ENCODE measurements around the gene RNF152. TPM values are rescaled to one million over a fixed set of nuclear protein-coding genes. Genes with fewer than 3 reads are reported as not detected.

The RNF152 gene
- total RNA-seq, 2 donors from 2014 or later: 0.11 TPM; not detected in 1

DNA sequence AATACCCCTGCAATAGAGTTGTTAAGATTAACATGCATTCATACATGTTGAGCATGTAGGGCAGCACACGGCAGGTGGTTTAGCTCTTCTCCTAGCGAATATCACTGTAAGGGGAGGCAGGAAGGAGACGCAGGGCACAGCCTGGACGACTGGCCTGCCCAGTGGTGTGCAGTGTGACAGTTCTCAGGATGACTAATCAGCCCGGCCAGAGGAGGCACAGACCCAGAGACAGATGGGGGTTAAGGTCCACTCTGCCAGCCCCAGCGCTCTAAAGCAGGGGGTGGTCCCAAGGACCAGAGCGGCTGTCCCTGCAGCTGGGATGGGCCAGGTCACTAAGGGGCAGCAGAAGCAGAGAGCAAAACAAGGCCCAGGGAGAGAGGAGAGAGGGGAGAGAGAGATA is 63.7 kb downstream of the RNF152 start:
- Mint-ChIP-seq H3K4me3 (no peak overlapping the region), H3K36me3 (ENCODE audit: low read depth) (no peaks in the 10 kb centered on the region), H3K27ac (no peak overlapping the region), H3K9me3 (no peaks in the 10 kb centered on the region), H3K4me1 (peaks cover 15% of the 10 kb centered on the region), H3K27me3 (no peaks in the 10 kb centered on the region)
- no peak for ATAC-seq (replicated peaks)

DNA sequence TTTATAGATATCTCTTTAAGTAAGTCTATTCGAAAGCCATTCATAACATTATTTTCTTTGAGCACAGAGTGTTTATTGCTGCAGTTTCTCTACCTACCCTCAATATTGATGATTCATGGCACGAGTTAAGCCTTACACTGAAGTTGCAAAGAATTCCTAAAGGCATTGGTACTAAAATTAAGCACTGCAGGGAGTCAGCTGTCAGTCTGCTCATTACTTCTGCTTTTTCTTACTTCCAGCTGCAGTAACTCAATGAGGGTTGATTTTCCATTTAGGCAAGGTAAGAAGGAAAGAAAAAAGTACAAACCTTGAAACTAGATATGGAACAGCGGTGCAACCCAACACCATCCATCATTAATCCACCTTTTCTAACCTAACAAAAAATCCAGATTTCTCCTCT is 65.2 kb downstream of the RNF152 start:
- no peaks in the 10 kb centered on the region for H3K4me1 Mint-ChIP-seq
- no peaks in the 10 kb centered on the region for H3K27me3 Mint-ChIP-seq
- no peak for ATAC-seq (replicated peaks)
- no peak overlapping the region for H3K4me3 Mint-ChIP-seq
- no peak overlapping the region for H3K27ac Mint-ChIP-seq
- H3K9me3 Mint-ChIP-seq: no peaks in the 10 kb centered on the region
- H3K36me3 Mint-ChIP-seq (ENCODE audit: low read depth): no peaks in the 10 kb centered on the region

DNA sequence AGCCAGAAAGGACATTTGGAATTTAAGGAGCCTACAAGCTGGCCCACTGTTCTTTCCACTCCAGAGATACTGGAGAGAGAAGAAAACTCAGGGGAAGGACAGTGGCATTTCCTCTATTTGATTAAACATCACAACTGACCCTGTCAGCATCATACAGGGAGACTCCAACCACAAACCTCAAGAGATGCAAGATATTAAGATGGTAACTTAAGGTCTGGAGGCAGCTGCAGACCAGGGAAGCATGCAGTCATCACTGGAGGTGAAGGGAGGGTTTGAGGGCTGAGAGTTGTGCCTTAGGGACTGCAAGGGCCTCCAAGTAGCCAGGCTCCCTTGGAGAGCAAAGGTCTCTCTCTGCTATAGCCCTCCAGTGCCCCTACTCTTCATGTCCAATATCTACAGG is 67.4 kb downstream of the RNF152 start:
- no peak overlapping the region for H3K27ac Mint-ChIP-seq
- no peaks in the 10 kb centered on the region for H3K36me3 Mint-ChIP-seq (ENCODE audit: low read depth)
- ATAC-seq (replicated peaks): no peak
- H3K9me3 Mint-ChIP-seq: no peaks in the 10 kb centered on the region
- no peaks in the 10 kb centered on the region for H3K4me1 Mint-ChIP-seq
- no peaks in the 10 kb centered on the region for H3K27me3 Mint-ChIP-seq
- no peak overlapping the region for H3K4me3 Mint-ChIP-seq

DNA sequence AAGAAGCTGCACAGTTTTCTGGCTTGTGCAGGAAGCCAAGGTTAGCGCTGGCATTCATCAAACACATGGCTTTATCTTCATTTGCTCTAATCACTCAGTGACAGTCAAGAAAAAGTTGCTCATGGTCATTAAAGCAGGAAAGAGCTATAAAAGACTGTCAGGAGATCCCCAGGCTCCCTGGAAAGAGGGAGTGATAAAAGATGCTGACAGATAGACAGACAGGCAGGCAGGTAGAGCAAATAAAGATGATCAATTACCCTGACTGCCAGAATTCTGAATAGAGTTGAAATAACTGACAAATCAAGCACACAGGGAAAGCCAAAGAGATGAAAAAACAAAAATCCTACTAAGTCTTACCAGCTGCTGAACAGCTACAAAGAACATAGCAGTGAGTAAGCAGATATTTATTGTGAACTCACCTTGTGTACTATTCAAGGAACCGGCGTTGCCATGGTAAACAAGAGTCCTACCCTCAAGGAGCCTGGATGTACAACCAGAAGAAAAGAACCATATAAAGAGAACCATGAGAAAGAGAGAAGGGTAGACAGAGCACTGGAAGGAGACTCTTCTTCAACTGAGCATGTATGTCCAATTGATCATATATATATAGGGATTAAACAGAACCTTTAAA is 68.0 kb downstream of the RNF152 start:
- Mint-ChIP-seq H3K9me3 (no peaks in the 10 kb centered on the region), H3K27ac (no peak overlapping the region)
- ATAC-seq (replicated peaks): no peak

DNA sequence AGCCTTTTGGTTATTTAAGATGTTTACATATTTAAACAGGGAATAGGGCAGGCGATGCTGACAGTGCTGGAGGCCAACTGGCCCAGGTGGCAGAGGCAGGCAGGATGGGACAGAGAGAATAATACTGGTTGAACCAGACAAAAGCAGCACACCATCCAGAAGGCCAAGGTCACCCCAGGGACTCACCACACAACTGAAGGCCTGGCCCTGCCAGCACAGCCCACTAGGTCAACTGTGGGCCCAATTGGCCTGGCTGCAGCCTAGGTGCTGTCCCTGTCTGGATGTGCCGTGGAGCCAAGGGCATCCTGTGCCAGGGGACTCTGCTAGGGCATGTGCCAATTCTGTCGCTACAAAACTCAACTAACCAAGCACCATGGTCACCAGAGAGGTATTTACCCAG is 69.2 kb downstream of the RNF152 start:
- no peak for ATAC-seq (replicated peaks)
- H3K9me3 Mint-ChIP-seq: no peaks in the 10 kb centered on the region
- H3K4me1 Mint-ChIP-seq: no peaks in the 10 kb centered on the region
- H3K27me3 Mint-ChIP-seq: no peaks in the 10 kb centered on the region
- H3K36me3 Mint-ChIP-seq (ENCODE audit: low read depth): no peaks in the 10 kb centered on the region
- no peak overlapping the region for H3K4me3 Mint-ChIP-seq
- no peak overlapping the region for H3K27ac Mint-ChIP-seq

More for the DNA sequence above, 68.0 kb downstream of the RNF152 start:
- no peak overlapping the region for H3K4me3 Mint-ChIP-seq
- H3K27me3 Mint-ChIP-seq: no peaks in the 10 kb centered on the region
- H3K36me3 Mint-ChIP-seq (ENCODE audit: low read depth): no peaks in the 10 kb centered on the region
- H3K4me1 Mint-ChIP-seq: no peaks in the 10 kb centered on the region

DNA sequence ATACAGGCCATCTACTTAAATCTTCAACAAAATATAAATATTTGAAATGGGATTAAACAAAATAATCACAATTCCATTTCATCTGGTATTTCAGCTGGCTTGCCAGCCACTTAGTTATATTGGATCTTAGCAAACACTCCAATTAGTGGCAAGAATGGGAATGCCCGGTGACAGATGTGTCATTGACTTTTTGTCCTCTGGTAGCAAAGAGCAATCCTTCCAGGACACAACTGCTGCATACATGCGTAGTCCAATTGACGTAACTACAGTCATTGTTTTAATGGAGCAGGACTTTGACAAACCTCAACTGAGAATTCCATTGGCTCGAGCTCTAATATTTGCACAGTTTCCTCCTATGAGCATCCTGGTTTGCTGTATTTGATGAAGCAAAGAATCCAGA is 69.9 kb downstream of the RNF152 start:
- Mint-ChIP-seq H3K36me3 (ENCODE audit: low read depth) (no peaks in the 10 kb centered on the region), H3K9me3 (no peaks in the 10 kb centered on the region), H3K27ac (no peak overlapping the region), H3K4me3 (no peak overlapping the region), H3K27me3 (no peaks in the 10 kb centered on the region), H3K4me1 (no peaks in the 10 kb centered on the region)
- no peak for ATAC-seq (replicated peaks)

DNA sequence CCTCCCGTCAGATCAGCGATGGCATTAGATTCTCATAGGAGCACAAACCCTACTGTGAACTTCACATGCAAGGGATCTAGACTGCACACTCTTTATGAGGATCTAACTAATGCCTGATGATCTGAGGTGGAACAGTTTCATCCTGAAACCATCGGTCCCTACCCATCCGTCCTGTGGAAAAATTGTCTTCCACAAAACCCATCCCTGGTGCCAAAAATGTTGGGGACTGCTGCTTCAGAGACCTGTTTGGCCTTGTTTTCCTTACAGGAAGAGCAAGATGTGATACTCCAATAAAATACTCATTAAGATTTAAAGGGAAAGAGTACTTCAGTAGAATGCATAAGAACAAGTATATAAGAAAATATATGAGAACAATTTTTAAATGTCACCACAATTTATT is 71.1 kb downstream of the RNF152 start:
- no peaks in the 10 kb centered on the region for H3K36me3 Mint-ChIP-seq (ENCODE audit: low read depth)
- no peaks in the 10 kb centered on the region for H3K27me3 Mint-ChIP-seq
- no peak for ATAC-seq (replicated peaks)
- H3K4me1 Mint-ChIP-seq: no peaks in the 10 kb centered on the region
- H3K9me3 Mint-ChIP-seq: no peaks in the 10 kb centered on the region
- H3K27ac Mint-ChIP-seq: no peak overlapping the region
- H3K4me3 Mint-ChIP-seq: no peak overlapping the region

DNA sequence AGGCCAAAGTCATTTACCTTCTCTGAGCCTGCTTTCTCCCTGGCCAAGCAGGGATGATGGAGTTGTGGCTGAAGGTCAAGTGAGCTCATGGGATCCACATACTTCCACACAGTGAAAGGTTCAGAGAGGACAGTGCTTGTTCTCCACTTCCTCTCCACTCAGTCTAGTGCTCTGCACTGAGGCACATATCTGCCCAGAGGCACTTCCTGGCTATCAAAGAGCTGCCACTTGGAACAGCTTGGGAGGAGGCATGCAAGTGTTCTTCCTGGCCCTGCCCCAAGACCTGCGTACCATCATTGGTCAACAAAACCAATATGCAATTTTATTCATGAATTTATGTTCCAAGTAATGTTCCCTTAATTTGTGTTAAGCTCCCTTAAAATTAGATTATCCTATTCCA is 71.9 kb downstream of the RNF152 start:
- no peaks in the 10 kb centered on the region for H3K9me3 Mint-ChIP-seq
- H3K4me1 Mint-ChIP-seq: no peaks in the 10 kb centered on the region
- no peaks in the 10 kb centered on the region for H3K36me3 Mint-ChIP-seq (ENCODE audit: low read depth)
- ATAC-seq (replicated peaks): no peak
- H3K4me3 Mint-ChIP-seq: no peak overlapping the region
- H3K27ac Mint-ChIP-seq: no peak overlapping the region
- H3K27me3 Mint-ChIP-seq: no peaks in the 10 kb centered on the region

DNA sequence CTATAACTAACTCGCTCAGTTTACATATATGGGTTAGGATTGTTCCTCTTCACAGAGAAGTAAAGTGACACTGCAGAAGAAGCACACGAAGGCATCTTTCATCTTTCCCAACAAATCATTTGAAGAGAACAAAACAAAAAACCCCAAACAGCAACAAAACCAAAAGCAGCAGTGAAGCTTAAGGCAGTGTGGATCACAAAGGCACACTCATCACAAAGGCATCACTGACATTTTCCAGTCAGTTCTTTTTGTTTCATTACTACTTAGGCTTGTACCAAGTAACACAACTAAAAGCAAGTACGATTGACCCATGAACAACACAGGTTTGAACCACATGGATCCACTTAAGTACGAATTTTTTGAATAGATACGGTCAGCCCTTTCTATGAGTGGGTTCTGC is 75.7 kb downstream of the RNF152 start:
- Mint-ChIP-seq H3K4me1 (no peaks in the 10 kb centered on the region), H3K27ac (no peak overlapping the region), H3K9me3 (no peaks in the 10 kb centered on the region), H3K4me3 (no peak overlapping the region), H3K36me3 (ENCODE audit: low read depth) (no peaks in the 10 kb centered on the region), H3K27me3 (peaks cover 7% of the 10 kb centered on the region)
- no peak for ATAC-seq (replicated peaks)

DNA sequence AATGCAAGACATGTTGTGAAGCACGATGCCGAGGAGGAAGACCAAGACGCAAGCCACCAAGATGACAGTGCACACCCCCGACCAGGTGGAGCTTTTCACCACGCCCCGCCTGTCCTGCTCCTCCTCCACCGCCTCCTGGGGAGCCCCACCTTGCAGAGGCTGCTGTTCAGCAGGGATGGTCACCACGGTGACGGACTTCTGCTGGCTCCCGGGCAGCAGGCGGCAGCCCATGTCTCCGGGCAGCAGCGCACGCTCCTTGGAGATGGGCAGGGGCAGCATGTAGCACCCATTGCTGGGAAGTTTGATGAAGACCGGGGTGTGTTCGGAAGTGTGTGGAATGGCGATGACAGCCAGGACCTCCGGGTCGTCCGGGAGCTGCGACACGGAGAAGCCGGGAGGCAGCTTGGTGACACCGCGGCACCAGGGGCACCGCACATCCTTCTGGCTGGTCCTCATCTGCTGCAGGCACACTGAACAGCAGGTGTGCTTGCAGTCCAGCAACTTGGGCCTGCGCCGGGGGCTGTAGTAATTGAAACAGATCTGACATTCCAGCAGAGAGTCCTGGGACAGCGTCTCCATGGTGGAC is 76.8 kb downstream of the RNF152 start:
- ATAC-seq (replicated peaks): no peak
- no peaks in the 10 kb centered on the region for H3K4me1 Mint-ChIP-seq
- H3K27ac Mint-ChIP-seq: no peak overlapping the region
- no peaks in the 10 kb centered on the region for H3K9me3 Mint-ChIP-seq
- H3K36me3 Mint-ChIP-seq (ENCODE audit: low read depth): no peaks in the 10 kb centered on the region
- H3K4me3 Mint-ChIP-seq: no peak overlapping the region
- peaks cover 7% of the 10 kb centered on the region for H3K27me3 Mint-ChIP-seq

DNA sequence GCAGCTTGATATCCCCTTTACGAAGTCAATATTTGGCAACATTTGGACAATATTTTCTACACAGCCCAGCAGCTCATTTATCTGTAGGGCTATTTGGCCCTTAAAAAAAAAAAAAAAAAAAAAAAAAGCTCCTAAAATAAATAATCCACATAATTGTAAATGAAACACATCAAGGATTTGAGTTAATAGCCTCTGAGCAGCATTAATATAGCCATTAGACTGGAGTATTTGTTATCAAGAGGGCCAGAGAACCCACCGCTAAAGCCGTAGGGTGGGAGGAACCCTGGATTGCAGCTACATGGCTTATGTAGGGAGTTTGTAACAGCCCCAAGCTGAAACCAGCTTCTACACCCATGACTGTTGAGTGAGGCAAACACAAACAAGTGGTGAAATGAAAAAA is 84.5 kb downstream of the RNF152 start:
- Mint-ChIP-seq H3K27ac (no peak overlapping the region), H3K4me1 (no peaks in the 10 kb centered on the region)
- ATAC-seq (replicated peaks): no peak

DNA sequence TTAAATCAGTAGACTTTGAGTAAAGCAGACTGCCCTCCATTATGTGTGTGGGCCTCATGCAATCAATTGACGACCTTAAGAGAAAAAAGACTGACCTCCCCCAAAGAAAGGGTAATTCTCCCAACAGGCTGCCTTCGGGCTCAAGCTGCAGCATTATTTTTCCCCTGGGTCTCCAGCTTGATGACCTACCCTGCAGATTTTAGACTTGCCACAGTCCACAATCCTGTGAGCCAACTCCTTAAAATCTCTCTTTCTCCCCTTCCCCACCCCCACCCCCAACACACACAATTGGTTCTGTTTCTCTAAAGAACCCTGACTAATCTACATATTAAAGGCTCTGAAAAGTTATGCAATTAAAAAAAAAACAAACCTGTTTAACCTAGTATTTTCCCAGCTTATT is 89.4 kb downstream of the RNF152 start:
- no peak for ATAC-seq (replicated peaks)
- Mint-ChIP-seq H3K9me3 (no peaks in the 10 kb centered on the region), H3K4me1 (no peaks in the 10 kb centered on the region), H3K36me3 (ENCODE audit: low read depth) (no peaks in the 10 kb centered on the region), H3K4me3 (no peak overlapping the region), H3K27ac (no peak overlapping the region), H3K27me3 (peaks cover 9% of the 10 kb centered on the region)

More for the DNA sequence above, 84.5 kb downstream of the RNF152 start:
- Mint-ChIP-seq H3K4me3 (no peak overlapping the region), H3K9me3 (no peaks in the 10 kb centered on the region), H3K27me3 (peaks cover 3% of the 10 kb centered on the region), H3K36me3 (ENCODE audit: low read depth) (no peaks in the 10 kb centered on the region)

DNA sequence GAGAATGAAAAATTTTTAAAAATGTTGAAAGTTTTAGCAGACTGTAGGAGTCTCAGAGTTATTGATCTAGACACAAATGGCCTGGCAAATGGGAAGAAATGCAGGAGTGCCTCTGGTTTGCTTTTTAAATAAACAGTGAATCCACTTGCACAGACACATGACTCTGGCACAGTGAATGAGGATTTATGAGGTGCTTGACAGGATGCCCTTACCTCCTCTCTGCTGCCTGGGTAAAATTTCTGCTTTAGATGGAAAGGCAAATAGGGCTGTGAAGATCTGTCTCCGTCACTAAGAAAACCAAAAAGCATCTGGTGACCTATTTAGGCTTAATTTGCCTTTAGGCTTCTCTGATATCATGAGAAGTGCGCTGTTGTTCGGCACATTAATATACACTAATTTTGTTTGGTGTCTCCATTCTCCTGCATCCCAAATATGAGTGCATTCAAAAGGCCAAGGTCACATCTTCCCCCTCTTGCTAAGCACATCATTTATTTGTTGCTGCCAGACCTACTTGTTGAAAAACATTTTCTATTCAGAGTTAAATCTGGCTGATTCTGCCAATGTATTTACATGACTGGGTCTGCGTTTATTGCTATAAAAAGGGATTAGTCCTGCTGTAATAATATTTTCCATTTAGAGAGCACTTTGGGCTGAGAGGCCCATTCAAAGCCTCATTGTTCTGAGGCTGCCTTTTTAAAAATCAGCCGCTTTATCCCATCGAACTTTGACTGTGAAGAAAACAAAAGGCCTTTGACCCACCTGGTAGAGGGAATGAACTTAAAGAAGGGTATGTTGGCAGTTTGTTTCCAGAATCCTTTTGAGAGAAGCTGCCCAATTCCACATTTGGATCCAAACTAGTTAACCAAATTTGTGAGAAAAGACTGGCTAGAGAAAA is 94.9 kb downstream of the RNF152 start:
- H3K36me3 Mint-ChIP-seq (ENCODE audit: low read depth): no peaks in the 10 kb centered on the region
- no peak overlapping the region for H3K4me3 Mint-ChIP-seq
- no peaks in the 10 kb centered on the region for H3K4me1 Mint-ChIP-seq
- ATAC-seq (replicated peaks): no peak
- no peak overlapping the region for H3K27ac Mint-ChIP-seq
- no peaks in the 10 kb centered on the region for H3K9me3 Mint-ChIP-seq
- peaks cover 14% of the 10 kb centered on the region for H3K27me3 Mint-ChIP-seq

DNA sequence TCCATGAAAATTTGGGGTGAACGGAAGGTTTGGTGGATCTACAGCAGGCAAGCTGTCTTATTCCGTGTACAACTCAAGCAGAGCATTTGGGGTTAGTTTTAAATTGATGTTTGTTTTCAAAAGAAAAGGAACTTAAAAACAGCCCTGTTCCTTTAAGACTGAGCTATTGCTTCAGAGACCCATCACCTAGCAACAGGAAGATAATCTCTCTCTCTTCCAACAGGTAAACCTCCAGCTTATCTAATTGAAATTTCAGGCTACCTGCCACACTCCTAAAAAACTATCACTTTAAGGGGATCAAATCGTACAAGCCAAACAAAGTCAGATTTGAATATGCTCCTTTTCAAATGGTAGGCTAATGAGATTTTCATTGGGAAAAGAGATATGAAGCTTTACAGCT is 101.8 kb downstream of the RNF152 start:
- ATAC-seq (replicated peaks): no peak
- Mint-ChIP-seq H3K27ac (no peak overlapping the region), H3K9me3 (peaks cover 4% of the 10 kb centered on the region), H3K27me3 (peaks cover 4% of the 10 kb centered on the region), H3K4me1 (no peaks in the 10 kb centered on the region), H3K36me3 (ENCODE audit: low read depth) (no peaks in the 10 kb centered on the region), H3K4me3 (no peak overlapping the region)

Measured in activated T-helper 17 cell treated with anti-CD3 and anti-CD28 coated beads, Interleukin-2, amount 50 U/mL, for 72 hours (primary cell).